Right lung (tissue), 10 donors: ENCODE measurements around the gene NEK1. TPM values are rescaled to one million over a fixed set of nuclear protein-coding genes. Genes with fewer than 3 reads are reported as not detected.

Experiments used
- DNase-seq, 2 donors: peaks; one replicate each; pipeline ENCODE4 v3.0.0-alpha.2; 2013
- long read RNA-seq, 8 donors: transcript quantifications; one replicate each; lab custom pipeline, GENCODE V29; 2026
- polyA plus RNA-seq, 5 donors: library from polyadenylated mRNA; unstranded; fragments of 120-200 nt; gene quantifications; one replicate each; pipeline versions ENCODE4 v1.2.1 to v1.2.3, GENCODE V29; 2013; ENCODE audit warnings: inconsistent platforms in 1 of 5, low replicate concordance in 1 of 5; ENCODE audit not compliant: insufficient read length in 5 of 5, insufficient read depth in 1 of 5

NEK1 gene, protein sequence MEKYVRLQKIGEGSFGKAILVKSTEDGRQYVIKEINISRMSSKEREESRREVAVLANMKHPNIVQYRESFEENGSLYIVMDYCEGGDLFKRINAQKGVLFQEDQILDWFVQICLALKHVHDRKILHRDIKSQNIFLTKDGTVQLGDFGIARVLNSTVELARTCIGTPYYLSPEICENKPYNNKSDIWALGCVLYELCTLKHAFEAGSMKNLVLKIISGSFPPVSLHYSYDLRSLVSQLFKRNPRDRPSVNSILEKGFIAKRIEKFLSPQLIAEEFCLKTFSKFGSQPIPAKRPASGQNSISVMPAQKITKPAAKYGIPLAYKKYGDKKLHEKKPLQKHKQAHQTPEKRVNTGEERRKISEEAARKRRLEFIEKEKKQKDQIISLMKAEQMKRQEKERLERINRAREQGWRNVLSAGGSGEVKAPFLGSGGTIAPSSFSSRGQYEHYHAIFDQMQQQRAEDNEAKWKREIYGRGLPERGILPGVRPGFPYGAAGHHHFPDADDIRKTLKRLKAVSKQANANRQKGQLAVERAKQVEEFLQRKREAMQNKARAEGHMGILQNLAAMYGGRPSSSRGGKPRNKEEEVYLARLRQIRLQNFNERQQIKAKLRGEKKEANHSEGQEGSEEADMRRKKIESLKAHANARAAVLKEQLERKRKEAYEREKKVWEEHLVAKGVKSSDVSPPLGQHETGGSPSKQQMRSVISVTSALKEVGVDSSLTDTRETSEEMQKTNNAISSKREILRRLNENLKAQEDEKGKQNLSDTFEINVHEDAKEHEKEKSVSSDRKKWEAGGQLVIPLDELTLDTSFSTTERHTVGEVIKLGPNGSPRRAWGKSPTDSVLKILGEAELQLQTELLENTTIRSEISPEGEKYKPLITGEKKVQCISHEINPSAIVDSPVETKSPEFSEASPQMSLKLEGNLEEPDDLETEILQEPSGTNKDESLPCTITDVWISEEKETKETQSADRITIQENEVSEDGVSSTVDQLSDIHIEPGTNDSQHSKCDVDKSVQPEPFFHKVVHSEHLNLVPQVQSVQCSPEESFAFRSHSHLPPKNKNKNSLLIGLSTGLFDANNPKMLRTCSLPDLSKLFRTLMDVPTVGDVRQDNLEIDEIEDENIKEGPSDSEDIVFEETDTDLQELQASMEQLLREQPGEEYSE (N-terminal part only)
- polyA plus RNA-seq = 10 to 100 TPM; 20.1 to 32.4 (median 28.7) TPM
- long read RNA-seq, donor 1 = 0 reads
- long read RNA-seq, donor 2, full-length matches to known transcripts = 1 of 1 reads
- long read RNA-seq, donor 2, partial matches to known transcripts = 0 of 1 reads
- long read RNA-seq, donor 2, other reads (novel, unspliced or antisense) = 0 of 1 reads
- long read RNA-seq, donor 3 = 0 reads
- long read RNA-seq, donor 4 = 0 reads
- long read RNA-seq, donor 5 = 0 reads
- long read RNA-seq, donor 6 = 0 reads
- long read RNA-seq, donor 7 = 0 reads
- long read RNA-seq, donor 8 = 0 reads

GRCh38 chr4:169611991-169612870 lies at the start of gene NEK1:
NEK1 (minus strand) TSS chr4:169612583; CDS start chr4:169602630, 9,953 bp downstream.
- DNase-seq = peak; percentile 89

DNA sequence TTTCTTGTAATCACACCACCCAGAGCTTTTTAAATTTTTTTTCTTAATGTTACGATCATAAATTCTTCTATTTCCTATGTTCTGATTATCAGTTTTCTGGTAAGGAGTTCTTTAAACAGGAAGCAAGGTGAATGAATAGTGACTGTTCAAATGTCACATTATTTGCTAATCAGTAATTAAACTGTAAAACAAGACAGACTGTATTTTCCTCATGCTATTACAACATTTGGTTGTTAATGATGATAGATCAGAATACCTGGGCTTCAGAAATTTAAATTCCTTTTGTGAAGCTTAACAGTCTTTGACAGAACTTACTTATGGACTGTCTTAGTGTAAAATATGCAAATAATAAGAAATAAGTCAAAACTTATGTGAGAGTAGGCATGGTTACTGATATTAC lies 49.4 kb upstream of the NEK1 start:
- no peak for DNase-seq

GRCh38 chr4:169660929-169661328 lies 48.5 kb upstream of the NEK1 start:
- no peak for DNase-seq

- DNase-seq = peak; percentile 81 to 88
These were observed 47.6 kb upstream of the NEK1 start for GRCh38 chr4:169659716-169660670.

GRCh38 chr4:169658975-169659715 lies 46.8 kb upstream of the NEK1 start:
- DNase-seq = no peak

- no peak for DNase-seq
These were observed 45.8 kb upstream of the NEK1 start for GRCh38 chr4:169658196-169658595.

- DNase-seq = no peak
These were observed 45.2 kb upstream of the NEK1 start for GRCh38 chr4:169657470-169658107.

DNA sequence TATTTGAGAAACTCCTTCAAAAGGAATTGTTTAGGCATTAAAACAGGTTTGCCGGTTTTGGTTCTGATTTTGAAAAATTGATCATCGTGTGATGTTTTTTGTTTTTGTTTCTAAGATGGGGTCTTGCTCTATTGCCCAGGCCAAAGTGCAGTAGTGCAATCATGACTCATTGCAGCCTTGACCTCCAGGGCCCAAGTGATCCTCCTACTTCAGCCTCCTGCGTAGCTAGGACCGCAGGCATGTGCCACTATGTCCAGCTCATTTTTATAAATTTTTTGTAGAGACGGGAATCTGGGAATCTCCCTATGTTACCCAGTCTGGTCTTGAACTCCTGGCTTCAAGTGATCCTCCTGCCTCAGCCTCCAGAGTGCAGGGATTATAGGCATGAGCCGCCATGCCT lies 43.0 kb upstream of the NEK1 start:
- no peak for DNase-seq

DNA sequence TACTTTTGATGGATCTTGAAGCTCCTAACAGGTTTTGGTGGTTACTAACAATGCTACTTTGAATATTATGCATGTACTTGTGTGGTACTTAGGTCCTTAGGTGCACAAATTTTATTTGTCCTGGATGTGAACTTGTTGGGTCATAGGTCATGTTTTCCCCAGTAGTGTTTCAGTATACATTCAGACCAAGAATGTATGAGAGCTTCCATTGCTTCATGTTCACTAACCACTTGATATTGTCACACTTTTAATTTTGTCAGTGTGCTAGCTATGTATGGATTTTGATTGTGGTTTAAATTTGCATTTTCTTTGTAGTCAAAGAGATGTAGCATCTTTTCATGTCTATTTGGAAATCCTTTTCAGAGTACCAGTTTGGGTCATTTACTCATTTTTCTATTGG lies 40.2 kb upstream of the NEK1 start:
- no peak for DNase-seq

DNA sequence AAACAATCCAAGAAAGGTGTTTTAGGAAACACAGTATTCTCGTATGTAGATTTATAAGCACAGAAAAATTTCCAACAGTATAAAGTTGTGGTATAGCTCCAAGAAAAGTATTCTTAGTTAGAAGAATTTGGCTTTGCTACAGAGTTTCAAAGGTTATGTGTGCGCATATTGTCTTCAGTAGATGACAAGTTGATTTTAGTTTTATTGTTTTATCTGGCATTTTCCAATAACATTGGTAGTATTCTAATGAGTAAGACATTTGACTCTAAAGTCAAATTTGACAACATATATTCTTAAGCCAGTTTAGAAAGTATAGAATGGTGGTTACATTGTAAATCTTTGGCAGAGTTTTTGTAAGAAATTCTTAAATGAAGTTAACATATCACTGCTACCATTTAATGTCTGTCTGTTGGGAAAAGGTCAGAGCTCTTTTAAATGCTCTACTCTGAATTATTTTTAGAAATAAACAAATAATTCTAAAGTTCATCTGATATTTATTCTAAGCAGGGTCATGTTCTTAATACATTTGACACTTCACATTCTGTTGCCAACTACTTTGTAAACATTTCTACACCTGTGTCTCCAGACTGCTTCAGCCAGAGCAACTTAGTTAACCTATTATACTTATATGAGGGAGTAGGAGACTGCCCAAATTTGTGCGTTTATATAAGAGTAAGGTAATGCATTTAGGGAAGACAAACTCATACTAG lies 38.0 kb upstream of the NEK1 start:
- no peak for DNase-seq

- DNase-seq = peak; percentile 35 to 40
These were observed 37.3 kb upstream of the NEK1 start for GRCh38 chr4:169649545-169650226.

DNA sequence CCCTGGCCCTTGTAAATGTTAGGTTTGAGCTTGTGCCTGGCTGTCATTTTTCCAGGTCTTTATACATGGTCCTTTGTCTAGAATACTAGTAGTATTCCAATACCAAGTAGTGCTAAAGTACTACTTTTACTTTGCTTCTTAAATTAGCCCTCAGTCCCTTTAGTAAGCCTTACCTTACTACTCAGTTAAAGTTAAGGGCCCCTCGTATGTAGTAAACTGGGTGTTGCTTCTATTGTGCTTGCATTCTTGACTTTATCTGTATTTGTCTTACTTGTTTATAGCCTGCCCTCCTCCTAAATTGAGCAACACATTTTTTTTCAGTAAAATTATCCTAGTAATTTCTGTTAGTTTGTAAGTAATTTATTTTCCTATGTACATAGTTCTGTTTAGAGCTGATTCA lies 33.2 kb upstream of the NEK1 start:
- no peak for DNase-seq

- DNase-seq = no peak
These were observed 32.4 kb upstream of the NEK1 start for GRCh38 chr4:169644802-169645201.

GRCh38 chr4:169640261-169640870 lies 28.0 kb upstream of the NEK1 start:
- DNase-seq = no peak

DNA sequence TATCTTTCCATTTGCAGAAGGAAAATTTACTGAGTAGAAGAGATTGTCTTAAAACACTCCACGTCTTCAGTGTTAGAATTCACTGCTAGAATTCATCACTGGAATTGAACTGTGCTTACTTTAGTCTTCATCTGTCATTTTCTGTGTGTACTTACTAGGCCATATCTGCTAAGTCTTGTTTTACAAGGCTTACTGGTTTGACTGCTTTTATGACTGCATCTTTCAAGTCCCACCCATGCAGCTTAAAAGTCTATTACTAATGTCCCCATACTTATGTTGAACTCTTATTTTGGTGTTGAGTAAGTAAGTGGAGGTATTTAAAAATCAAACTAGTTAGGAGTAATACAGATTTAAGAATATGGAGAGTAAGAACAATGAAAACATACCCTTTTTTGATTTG lies 22.6 kb upstream of the NEK1 start:
- DNase-seq = no peak

DNA sequence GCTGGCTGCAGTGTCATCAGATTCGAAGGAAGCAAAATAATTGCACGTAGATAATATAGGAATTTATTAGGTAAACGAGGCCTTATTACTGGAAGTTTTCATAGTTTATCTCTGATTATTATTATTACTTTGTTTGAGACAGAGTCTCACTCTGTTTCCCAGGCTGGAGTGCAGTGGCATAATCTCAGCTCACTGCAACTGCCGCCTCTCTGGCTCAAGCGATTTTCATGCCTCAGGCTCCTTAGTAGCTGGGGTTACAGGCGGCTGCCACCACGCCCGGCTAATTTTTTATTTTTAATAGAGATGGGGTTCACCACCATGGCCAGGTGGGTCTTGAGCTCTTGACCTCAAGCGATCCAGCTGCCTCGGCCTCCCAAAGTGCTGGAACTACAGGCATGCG lies 20.5 kb upstream of the NEK1 start:
- no peak for DNase-seq
